CD4-positive, alpha-beta T cell treated with Interleukin-15 for 4 hours (primary cell): Measurements from ENCODE around the gene SOX11.

Source experiments
- DNase-seq: peaks from one replicate; pipeline ENCODE4 v3.0.0-alpha.2; 2020; ENCODE audit warnings: low spot score

The SOX11 gene

DNA sequence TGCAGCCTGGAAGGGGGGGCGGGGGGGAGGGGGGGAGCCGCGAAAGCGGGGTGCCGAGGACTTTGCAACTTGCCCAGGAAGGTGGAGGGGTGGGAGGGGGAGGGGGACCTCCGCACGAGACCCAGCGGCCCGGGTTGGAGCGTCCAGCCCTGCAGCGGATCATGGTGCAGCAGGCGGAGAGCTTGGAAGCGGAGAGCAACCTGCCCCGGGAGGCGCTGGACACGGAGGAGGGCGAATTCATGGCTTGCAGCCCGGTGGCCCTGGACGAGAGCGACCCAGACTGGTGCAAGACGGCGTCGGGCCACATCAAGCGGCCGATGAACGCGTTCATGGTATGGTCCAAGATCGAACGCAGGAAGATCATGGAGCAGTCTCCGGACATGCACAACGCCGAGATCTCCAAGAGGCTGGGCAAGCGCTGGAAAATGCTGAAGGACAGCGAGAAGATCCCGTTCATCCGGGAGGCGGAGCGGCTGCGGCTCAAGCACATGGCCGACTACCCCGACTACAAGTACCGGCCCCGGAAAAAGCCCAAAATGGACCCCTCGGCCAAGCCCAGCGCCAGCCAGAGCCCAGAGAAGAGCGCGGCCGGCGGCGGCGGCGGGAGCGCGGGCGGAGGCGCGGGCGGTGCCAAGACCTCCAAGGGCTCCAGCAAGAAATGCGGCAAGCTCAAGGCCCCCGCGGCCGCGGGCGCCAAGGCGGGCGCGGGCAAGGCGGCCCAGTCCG is 540 bp downstream of the SOX11 start:
- no peak for DNase-seq

DNA sequence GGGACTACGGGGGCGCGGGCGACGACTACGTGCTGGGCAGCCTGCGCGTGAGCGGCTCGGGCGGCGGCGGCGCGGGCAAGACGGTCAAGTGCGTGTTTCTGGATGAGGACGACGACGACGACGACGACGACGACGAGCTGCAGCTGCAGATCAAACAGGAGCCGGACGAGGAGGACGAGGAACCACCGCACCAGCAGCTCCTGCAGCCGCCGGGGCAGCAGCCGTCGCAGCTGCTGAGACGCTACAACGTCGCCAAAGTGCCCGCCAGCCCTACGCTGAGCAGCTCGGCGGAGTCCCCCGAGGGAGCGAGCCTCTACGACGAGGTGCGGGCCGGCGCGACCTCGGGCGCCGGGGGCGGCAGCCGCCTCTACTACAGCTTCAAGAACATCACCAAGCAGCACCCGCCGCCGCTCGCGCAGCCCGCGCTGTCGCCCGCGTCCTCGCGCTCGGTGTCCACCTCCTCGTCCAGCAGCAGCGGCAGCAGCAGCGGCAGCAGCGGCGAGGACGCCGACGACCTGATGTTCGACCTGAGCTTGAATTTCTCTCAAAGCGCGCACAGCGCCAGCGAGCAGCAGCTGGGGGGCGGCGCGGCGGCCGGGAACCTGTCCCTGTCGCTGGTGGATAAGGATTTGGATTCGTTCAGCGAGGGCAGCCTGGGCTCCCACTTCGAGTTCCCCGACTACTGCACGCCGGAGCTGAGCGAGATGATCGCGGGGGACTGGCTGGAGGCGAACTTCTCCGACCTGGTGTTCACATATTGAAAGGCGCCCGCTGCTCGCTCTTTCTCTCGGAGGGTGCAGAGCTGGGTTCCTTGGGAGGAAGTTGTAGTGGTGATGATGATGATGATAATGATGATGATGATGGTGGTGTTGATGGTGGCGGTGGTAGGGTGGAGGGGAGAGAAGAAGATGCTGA is 1.4 kb downstream of the SOX11 start:
- no peak for DNase-seq

DNA sequence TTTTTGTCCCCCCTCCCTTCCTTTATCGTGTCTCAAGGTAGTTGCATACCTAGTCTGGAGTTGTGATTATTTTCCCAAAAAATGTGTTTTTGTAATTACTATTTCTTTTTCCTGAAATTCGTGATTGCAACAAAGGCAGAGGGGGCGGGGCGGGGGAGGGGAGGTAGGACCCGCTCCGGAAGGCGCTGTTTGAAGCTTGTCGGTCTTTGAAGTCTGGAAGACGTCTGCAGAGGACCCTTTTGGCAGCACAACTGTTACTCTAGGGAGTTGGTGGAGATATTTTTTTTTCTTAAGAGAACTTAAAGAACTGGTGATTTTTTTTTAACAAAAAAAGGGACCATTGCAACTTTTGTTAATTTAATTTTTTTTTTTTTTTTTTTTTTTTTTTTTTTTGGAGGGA is 2.1 kb downstream of the SOX11 start:
- DNase-seq, result no peak

DNA sequence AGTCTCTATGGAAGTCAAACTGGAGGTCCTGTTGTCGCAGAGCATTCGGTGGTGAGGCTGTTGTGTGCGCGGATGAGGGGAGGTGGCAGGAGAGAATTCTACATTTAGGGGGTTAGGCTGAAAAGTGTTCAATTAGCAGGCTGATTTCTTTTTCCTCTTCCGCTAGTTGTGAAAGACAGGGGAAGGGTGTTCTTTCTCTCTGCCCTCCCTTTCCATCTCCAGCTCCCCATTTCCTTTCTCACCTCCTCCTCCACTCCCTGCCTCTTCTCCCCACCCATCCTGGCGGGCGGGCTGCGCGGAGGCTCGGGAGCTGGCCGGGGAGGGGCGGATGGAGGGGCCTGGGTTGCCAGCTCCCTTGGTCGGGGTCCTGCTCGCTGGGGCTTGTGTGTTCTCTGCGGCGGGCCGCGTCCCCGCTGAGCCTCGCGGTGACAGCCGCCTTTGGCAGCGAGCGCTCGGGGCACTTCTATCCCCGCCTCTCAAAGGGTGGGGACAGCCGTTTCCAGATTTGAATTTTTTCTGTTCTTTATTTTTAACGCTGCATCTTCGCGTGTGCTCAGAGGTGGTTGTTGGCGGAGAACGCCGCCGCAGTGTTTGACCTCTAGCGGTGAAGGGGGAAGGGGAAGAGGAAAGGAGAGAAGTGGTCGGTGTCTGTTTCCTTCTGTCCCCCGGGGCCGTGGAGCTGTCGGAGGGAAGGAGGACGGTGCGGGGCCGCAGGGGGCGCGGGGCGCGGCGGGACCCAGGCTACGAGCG is 3.6 kb downstream of the SOX11 start:
- no peak for DNase-seq

DNA sequence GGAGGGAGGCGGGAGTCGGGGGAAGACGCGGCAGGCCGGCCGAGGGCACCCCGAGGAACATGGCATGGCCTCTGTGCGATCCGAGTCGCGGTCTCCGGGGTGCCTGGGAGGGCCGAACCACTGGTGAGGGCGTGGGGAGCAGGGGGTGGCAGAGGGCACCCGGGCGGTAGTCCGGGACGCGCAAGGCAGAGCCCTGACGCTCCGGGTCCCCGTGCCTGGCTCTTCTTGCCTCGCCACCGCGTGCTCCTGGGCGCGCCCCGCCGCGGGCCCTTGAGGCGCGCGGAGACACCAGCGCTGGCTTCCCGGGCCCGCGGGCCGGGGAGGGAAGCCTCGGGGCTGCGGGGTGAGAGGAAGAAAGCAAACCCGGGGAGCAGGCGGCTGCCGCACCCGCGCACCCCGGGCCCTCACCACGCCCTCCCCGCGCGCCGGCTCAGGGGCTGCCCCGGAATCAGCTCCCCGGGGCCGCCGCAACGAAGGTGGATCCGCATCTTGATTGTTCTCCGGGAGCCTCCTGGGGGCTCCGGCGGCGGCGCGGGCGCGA is 4.3 kb downstream of the SOX11 start:
- no peak for DNase-seq

DNA sequence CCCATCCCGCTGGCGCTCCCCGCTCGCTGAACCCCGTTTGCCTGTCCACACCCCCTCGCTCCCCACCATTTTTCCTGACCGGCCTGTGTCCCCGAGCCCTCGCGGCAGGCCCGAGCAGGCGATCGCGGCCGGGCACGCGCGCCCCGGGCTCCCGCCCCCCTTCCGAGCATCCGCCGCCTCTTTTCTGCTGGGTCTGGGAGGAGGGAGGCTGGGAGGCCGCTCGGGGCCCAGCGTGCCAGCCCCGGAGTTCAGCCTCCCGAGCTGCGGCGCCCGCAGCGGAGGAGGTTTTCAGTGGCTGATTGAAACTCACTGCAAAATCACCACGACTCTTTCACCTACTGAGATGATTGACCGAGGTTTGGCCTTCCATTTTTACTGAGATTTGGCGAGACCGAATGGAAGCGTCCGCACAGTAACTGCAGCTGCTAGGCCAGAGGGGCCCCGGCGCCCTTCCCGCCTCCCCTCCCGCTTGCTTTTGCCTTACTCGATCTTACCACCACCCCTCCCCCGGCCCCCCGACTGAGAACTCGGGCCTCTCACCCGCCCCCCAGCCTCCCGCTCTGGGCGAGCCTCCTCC is 4.8 kb downstream of the SOX11 start:
- no peak for DNase-seq

DNA sequence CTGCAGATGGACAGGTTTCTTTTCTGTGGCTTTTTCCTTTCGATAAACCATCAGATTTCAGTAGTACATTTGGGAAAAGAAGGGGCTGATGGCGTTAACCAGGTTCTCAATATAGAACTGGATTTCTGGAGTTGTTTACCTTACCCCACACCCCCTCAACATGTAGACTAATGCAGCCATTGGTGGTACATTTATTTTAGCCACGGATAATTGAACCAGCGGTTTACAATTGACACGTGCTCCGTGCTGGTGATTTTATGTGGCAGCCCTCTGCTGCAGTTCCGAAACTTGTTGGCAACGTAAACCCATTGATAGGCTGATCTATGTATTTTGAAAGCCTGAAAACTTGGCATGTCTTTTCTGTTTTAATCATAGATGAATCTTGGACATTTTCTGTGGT is 5.4 kb downstream of the SOX11 start:
- no peak for DNase-seq

DNA sequence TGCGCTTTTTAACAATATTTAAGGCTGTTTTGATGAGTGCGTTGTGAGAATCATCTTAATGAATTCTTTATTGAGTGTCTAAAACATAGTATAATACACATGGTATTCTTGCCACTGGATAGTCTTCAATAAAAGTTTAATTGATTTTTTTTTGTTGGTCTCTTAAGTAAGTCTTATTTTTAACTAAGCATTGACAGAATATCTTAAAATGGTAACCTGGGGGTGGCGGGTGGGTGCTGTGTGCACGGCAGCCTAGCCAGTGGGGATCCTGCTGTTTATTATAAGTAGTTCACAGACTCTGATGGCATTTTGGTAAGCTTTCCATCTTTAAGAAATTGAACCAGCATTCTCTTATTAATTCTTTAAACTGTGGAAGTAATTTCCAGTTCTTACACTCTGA is 6.0 kb downstream of the SOX11 start:
- DNase-seq, result no peak

DNA sequence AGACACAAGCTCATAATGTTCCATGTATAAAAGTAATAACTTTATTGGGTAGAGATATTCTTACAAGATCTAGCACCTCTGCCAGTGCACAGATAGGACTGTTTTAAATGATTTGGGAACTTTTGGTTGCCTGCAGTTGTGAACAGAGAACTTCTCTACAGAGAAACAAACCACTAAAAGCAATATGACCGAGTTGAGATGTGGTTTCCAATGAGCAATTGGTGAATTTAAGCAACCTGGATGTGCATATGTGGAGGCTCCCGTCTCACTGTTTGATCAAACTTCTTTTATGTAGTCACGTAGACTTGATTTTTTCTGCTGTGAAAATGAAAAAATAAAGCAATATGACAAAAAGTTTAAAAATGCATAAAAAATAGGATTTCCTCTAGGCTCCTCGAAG is 7.8 kb downstream of the SOX11 start:
- DNase-seq, result no peak

DNA sequence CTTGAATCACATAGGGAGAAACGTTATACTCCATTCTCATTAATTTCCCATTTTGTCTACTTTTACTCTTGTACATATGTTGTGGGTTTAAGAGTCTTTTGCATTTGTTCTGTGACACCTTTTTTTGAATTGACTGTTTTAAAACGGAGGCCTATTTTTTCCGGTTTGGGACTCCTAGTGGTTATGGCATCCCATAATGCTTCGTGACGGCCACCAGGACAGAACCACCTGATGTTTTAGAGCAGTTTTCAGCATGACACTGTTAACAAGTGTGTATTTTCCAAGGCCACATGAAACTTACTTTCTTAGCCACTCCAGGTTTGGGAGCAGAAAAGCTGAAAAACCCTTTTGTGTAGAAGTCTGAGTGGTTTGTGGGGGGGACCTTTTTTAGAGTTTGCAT is 8.4 kb downstream of the SOX11 start:
- no peak for DNase-seq

DNA sequence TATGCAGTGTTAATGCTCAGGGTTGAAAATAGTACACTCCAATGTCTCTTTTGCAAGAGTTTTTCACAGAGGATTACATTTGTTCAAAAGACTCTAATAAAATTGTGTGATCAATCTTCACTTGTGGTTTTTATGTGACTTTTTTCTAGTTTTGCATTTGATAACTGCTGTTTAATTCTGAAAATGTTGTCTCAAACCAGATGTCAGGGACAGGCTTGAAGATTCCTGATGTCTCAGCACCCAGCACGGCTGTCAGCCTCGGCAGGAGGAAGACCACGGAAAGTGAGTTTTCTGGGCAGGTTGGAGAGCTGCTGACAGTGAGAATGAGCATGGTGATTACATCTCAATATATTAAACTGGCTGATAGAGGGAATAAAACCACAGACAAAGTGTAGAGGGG is 9.1 kb downstream of the SOX11 start:
- no peak for DNase-seq

DNA sequence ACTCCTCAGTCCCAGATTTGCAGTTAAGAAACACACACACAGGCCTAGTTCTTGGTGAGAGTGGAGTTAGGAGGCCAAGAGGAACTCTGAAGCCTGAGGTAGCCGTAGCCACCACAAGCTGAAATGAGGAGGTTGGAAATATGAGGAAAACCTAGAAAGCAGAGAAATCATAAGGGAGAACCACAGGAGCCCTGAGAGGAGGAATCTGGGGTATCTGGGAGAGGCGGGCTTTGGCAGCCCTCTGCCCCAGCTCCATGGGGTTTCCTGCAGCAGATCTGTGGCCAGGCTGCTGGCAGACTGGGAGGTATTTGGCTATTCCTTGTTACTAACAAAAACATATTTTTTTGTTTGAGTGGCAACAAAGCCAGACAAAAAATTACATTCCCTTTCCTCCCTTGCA is 11.0 kb downstream of the SOX11 start:
- no peak for DNase-seq

DNA sequence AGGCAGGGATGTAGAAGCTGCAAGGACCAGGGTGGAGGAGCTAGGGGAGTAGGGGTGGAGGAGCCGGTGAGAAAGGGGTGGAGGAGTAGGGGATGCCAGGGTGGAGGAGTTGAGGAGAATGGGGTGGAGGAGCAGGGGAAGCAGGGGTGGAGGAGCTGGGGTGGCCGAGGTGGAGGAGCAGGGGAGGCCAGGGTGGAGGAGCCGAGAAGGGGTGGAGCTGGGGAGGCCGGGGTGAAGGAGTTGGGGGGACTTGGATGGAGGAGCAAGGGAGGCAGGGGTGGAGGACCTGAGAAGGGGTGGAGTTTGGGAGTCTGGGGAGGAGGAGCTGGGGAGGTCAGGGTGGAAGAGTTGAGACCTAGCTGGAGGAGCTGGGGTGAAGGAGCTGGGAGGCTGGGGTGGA is 13.3 kb downstream of the SOX11 start:
- no peak for DNase-seq

DNA sequence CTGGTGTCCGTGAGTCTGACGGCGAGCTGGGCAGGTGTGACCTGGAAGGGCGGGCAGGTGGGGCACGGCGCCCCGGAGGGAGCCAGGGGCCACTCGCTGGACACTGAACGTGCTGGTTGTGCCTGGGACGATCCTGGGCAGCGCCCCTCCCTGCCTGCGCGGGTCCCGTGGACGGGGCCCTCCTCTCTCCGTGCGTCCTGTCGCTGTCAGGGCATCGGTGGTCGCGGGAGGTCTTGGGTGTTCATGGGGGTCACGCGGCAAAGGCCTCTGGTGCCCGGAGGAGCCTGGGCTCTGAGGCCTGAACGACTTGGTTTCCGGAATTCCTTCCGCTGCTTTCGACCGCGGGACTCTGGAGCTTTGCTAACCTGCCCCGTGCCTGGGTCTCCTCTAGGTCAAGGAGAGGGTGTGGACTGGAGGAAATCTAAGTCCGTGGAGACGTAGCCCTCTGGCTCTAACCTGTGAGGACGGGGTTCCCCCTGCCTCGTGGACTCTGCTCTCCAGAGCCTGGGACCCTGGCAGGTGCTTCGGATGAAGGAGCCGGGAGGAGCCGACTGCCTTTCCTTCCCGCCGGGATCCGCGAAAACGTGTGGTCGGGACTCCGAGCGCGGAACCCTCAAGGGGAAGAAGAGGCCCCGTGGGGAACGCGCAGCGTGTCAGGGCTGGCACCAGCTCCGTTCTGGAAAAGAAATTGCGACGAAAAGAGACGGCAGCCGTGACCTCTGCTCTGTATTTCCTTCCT is 14.7 kb downstream of the SOX11 start:
- no peak for DNase-seq

DNA sequence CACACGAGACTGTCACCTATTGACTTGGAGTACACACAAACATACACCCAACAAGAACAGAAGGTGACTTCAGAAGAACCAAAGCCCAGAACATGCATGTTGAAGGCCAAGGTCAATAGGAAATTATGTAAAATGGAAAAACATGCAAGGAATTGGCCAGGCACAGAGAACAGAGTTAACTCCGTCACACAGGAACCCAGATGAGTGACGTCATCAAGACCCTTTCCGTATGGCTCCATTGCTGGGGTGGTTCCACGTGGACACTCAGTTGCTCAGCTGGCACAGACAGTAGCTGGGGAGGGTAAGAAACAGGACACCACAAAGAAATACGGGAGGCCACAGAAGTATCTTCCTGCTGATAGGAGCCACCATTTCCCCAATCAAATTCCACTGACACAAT is 18.4 kb downstream of the SOX11 start:
- no peak for DNase-seq

DNA sequence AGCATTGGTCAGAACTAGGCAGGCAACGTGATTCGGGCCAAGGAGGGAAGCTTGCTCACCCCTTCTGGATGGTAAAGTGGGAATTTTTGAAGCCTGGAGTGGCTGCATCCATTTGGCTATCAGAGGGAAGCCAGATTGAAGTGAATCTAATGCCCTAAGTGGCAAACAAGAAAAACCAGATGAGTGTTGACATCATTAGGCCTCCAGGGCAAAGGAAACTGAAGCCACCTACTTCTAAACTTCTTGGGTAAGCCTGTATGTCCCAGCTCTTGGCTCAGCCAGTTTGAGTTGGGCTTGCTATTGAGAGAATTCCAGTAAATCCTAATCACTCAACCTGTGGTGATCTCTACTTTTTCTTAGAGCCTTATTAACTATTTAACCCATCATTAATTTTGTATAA is 20.9 kb downstream of the SOX11 start:
- no peak for DNase-seq

DNA sequence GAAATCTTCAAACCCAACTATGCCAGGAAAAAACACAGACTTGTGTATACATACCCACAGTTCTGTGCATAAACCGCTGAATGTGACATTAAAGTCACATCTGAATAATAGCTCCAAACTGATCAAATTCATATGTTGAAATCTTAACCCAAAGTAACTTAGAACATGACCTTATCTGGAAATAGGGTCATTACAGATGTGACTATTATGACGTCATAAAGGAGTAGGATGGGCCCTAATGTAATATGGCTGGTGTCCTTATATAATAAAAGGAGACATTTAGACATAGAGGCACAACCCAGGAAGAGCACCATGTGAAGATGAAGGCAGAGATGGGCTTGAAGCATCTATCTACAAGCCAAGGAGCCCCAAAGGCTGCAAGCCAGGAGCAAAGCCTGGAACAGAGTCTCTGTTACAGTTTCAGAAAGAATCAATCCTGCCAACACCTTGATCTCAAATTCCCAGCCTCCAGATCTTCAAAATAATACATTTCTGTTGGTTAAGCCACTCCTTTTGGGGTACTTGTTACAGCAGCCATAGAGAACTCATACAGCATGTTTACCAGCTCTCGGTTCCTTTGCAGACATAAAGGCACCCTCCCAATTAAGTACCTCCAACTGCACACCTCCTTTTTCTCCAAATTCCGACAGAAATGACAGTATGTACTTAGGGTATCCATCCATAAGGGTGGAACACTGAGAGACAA is 27.6 kb downstream of the SOX11 start:
- DNase-seq, result no peak

DNA sequence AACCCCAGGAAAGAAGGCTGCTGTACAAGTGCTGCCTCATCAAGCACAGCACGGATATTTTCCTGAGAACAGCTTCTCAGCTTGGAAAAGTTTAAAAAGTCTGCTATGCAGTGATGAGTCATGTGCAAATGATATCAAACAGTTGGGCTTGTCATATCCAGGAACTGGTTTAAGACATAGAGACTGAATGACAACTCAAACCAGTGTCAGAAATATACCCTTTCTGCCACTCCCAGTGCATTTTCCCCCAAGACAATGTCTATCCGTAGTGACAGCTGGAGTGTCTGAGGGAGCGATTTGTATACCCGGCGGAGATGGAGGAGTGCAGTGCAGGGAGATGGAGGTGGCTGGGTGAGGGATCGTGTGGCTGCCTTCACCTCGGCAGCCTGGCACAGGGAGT is 28.2 kb downstream of the SOX11 start:
- no peak for DNase-seq

DNA sequence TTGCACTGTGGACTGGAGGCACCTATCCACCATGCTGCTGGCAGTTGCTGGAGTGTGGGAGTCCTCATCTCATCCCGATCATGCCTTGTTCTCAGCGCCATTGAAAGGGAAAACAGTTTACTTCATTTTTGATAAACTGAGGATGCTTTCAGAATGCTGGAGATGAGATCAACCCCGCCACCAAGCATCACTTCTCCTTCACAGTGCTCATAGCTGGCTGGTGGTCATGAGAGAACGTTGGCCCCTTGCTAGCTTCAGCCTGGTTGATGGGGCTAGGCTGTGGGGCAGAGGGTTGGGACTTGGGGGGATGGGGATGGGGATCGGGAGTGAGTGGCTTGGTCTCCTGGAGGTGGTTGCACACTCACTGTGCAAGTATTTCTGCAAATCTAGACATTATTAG is 30.1 kb downstream of the SOX11 start:
- DNase-seq, result no peak

DNA sequence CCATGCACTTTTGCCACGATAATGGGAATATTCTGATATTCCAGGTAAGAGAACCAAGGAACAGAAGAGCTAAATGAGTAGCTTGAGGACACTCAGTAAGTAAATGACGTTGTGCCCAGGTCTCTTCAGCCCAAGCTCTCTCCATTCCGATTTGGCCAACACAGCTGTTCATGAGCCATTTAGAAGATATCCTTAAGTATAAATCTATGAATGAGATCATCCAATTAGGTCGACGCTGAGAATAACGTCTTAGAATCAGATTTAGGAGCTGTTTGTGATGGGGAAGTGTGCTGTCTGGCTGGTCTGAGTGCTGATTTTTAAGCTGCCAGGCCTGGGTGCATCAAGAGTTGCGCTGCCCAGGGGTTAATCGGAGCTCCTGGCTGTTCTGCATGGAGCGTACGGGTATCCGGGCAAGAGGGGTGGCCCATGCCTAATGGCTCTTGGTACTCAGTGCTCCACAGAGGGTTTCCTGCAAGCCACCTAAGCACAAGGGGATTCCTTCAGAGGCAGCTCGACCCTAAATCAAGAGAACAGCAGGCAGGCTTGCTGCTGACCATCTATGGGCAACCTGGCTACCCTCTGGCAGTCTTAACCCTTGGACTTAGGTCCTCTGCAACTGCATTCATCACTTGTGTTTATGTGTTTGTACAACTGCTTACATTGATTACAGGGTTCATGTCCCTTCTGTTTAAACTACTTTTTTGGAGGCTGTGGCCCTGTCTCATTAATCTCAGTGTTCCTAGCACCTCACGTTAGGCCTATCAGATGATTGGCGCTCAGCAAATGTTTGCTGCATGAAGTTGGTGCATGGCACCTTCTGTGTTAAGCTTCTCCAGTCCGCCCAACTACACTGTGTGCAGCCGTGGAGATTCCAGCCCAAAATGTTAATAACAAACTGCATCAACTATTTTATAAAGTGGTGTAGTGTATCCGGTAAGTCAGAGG is 31.9 kb downstream of the SOX11 start:
- DNase-seq, result no peak
